Glutamatergic neuron (in vitro differentiated cells): ENCODE data around the gene BABAM2. TPM values are rescaled to one million over a fixed set of nuclear protein-coding genes. Genes with fewer than 3 reads are reported as not detected.
"Not testable (repeated sequence)": the region's sequence is repeated elsewhere in the genome, so short reads cannot be mapped to it uniquely, and the experiment has no call there.

Source experiments
- DNase-seq: peaks from one replicate; pipeline ENCODE4 v3.0.0; 2022
- H3K27ac Mint-ChIP-seq: one replicate; pipeline ENCODE4 v1.8.0; 2020; ENCODE audit warnings: mild to moderate bottlenecking, mixed read lengths, inconsistent platforms; ENCODE audit not compliant: unreplicated experiment
- H3K27me3 Mint-ChIP-seq: one replicate; pipeline ENCODE4 v1.8.0; 2020; ENCODE audit warnings: mild to moderate bottlenecking, moderate library complexity, mixed read lengths, inconsistent platforms; ENCODE audit not compliant: unreplicated experiment
- H3K36me3 Mint-ChIP-seq: one replicate; pipeline ENCODE4 v1.8.0; 2020; ENCODE audit warnings: mild to moderate bottlenecking, mixed read lengths, inconsistent platforms; ENCODE audit not compliant: unreplicated experiment
- H3K4me1 Mint-ChIP-seq: one replicate; pipeline ENCODE4 v1.8.0; 2020; ENCODE audit warnings: mild to moderate bottlenecking, low read depth, mixed read lengths, inconsistent platforms; ENCODE audit not compliant: unreplicated experiment
- H3K4me3 Mint-ChIP-seq: one replicate; pipeline ENCODE4 v1.8.0; 2020; ENCODE audit warnings: mild to moderate bottlenecking, mixed read lengths, inconsistent platforms; ENCODE audit not compliant: unreplicated experiment
- H3K9me3 Mint-ChIP-seq: one replicate; pipeline ENCODE4 v1.8.0; 2020; ENCODE audit warnings: mild to moderate bottlenecking, moderate library complexity, mixed read lengths, inconsistent platforms; ENCODE audit not compliant: unreplicated experiment
- CTCF ChIP-seq: fragments of 200-600 bp; sonication (generic); IDR thresholded peaks from one replicate; pipeline ENCODE4 v1.5.0; 2021; ENCODE audit not compliant: partially characterized antibody, unreplicated experiment
- total RNA-seq: library from RNA; stranded (reverse); fragmentation: NEBNext Ultra II Directional; extraction: Animal tissue kit (Norgen Biotek cat#: 25700); gene quantifications from one replicate; pipeline ENCODE4 v1.2.1, GENCODE V29; 2021; ENCODE audit not compliant: unreplicated experiment

BABAM2 gene
- total RNA-seq, 1 donor from 2014 or later = 29.9 TPM

- no peak overlapping the region for H3K27ac Mint-ChIP-seq
- H3K36me3 Mint-ChIP-seq = no peaks in the 10 kb centered on the region
- no peak overlapping the region for H3K4me3 Mint-ChIP-seq
- H3K9me3 Mint-ChIP-seq = no peaks in the 10 kb centered on the region
- H3K4me1 Mint-ChIP-seq = no peaks in the 10 kb centered on the region
- H3K27me3 Mint-ChIP-seq = peaks cover 2% of the 10 kb centered on the region
- DNase-seq = no peak
- no peak for TF ChIP-seq CTCF
Observed at GRCh38 chr2:28367667-28368356, 477.3 kb downstream of the BABAM2 start.

DNA sequence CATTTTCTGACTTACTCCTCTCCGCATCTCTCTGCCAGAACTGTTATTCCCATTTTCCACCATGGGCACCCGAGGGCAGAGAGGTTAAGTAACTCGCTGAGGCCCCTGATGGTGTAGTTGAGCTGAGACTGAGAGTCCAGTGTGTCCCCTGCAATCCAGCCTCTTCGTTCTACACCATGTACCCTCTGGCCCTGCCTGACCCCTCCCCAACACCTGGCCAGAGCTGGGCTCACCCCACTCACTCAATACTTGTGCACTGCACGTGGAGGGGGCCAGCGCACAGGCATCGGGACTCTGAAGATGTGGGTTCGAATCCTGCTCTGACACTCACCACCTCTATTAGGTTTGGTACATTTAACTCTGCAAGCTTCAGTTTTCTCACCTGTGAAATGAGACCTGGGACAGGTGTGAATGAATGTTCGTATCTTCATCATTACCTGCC, 477.8 kb downstream of the BABAM2 start:
- DNase-seq = no peak
- H3K4me3 Mint-ChIP-seq = no peak overlapping the region
- no peaks in the 10 kb centered on the region for H3K9me3 Mint-ChIP-seq
- no peaks in the 10 kb centered on the region for H3K36me3 Mint-ChIP-seq
- no peak overlapping the region for H3K27ac Mint-ChIP-seq
- H3K4me1 Mint-ChIP-seq = no peaks in the 10 kb centered on the region
- TF ChIP-seq CTCF = no peak
- peaks cover 2% of the 10 kb centered on the region for H3K27me3 Mint-ChIP-seq

DNA sequence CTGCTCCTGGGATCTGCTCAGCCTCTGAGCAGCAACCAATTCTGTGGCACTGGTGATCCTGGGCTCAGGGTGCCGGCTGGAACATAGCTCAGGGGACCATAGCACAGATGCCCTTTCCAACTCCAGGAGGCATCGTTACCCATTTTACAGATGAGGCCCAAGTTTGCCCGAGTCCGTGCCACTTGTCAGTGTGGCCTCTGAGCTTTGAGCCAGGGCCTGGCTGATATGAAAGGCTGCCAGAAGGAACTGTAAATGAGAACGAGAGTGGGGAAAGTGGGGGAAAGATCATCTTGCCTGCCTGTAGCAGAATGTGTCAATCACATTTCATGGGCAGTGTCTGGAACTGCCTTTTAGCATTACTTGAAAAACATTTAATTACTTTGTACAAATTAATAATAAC, 478.8 kb downstream of the BABAM2 start:
- H3K9me3 Mint-ChIP-seq = no peaks in the 10 kb centered on the region
- H3K27ac Mint-ChIP-seq = no peak overlapping the region
- no peaks in the 10 kb centered on the region for H3K4me1 Mint-ChIP-seq
- no peak for TF ChIP-seq CTCF
- H3K36me3 Mint-ChIP-seq = no peaks in the 10 kb centered on the region
- no peak overlapping the region for H3K4me3 Mint-ChIP-seq
- no peak for DNase-seq
- peaks cover 2% of the 10 kb centered on the region for H3K27me3 Mint-ChIP-seq

DNA sequence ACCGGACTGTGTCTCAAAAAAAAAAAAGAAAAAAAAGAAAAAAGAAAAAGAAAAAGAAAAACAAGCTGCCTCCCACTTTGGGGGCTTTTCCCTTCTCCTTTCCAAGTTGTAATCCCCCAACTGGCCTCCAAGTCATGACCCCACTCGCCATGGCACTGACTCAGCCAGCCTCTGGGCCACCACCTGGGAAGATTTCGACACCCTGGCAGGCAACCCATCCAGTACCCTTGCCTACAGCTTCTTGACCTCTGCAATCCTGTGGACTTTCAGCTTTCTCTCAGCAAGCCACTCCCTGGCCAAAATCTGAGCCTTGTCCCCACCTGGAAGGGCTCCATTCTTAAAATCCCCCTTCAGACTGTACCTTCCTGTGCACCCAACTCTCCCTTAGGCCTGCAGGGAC, 479.8 kb downstream of the BABAM2 start:
- Mint-ChIP-seq H3K4me1 (no peaks in the 10 kb centered on the region), H3K9me3 (no peaks in the 10 kb centered on the region), H3K36me3 (no peaks in the 10 kb centered on the region), H3K27ac (no peak overlapping the region), H3K4me3 (no peak overlapping the region), H3K27me3 (peaks cover 2% of the 10 kb centered on the region)
- no peak for DNase-seq
- no peak for TF ChIP-seq CTCF

- H3K4me1 Mint-ChIP-seq, H3K36me3 Mint-ChIP-seq, H3K9me3 Mint-ChIP-seq, H3K27ac Mint-ChIP-seq, H3K27me3 Mint-ChIP-seq, DNase-seq, H3K4me3 Mint-ChIP-seq: not testable (repeated sequence)
Observed at GRCh38 chr2:28371728-28372127, 481.2 kb downstream of the BABAM2 start.
